Femur (tissue), 1 donor: Measurements from ENCODE around the gene ARID4A.
"Not testable (repeated sequence)": the region's sequence is repeated elsewhere in the genome, so short reads cannot be mapped to it uniquely, and the experiment has no call there.

Source experiments
- DNase-seq: peaks from one replicate; pipeline ENCODE4 v3.0.0-alpha.2; 2017

ARID4A gene

DNA sequence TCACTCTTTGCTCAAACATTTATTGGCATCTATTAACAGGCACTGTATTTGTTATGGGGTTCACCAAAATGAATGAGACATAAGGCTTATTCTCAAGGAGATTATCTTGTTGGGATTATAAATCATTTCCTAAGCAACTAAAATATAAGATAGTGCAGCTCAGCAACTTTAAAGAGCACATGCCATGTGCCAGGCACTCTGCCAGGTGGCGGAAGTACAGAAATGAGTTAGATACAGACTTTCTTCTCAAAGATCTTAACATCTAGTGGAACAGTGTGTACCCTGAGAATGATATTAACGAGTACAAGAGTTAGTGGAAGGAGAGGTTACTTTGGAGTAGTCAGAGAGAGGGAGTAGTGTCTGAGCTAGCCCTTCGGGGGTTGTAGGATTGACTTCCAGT, 68.9 kb downstream of the ARID4A start:
- no peak for DNase-seq

- DNase-seq, result no peak
Observed at GRCh38 chr14:58368956-58369355, 70.6 kb downstream of the ARID4A start.

- DNase-seq, result no peak
Observed at GRCh38 chr14:58376791-58377190, 78.4 kb downstream of the ARID4A start.

- DNase-seq, result no peak
Observed at GRCh38 chr14:58390830-58391229, 92.5 kb downstream of the ARID4A start.

- DNase-seq, result no peak
Observed at GRCh38 chr14:58395562-58395811, 97.1 kb downstream of the ARID4A start.

DNA sequence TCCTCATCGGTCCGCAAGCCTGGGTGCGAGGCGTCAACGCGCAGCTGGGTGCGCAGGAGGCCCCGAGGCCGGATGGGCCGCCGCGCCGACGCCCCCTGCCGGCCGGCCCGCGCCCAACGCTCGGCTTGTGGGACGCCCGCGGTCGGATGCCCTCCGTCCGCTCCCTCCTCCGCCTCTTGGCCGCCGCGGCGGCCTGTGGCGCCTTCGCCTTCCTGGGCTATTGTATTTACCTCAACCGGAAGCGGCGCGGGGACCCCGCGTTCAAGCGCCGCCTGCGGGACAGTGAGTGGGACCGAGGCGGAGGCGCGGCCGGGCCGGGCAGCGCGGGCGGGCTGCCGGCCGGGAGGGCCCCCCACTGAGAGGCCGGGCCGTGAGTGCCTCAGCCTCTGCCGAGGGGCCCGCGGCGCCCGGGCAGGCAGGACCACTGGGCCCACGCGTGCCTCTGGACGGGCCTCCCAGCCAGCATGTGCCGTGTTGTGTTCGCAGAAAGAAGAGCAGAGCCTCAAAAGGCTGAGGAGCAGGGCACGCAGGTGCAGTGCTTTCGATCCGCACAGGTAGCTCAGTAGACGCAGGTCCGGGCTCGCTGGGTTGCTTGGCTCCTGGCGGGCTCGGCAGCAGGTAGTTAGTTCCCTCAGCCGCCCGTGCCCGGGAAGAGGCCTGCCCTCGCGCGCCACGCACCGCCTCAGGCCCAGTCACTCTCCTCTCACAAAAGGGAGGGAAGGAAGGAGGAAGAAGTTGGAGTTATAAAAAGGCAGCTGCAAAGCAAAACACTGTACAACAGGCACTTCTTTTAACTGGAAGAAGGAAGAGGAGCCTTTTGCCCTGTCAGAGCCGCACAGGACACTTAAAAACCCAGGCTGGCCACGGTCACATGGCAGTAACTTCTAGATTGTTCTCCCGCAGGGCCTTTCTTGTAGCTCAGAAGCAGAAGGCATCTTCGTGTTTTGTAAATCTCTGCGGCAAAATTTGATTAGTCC, 97.7 kb downstream of the ARID4A start, which contains the start of gene TOMM20L:
Gene TOMM20L, plus strand, starts transcription at position 119 of the 977 bp plus-strand sequence. Its CDS starts 28 bp downstream, at position 147.
- peak; percentile 79 for DNase-seq

DNA sequence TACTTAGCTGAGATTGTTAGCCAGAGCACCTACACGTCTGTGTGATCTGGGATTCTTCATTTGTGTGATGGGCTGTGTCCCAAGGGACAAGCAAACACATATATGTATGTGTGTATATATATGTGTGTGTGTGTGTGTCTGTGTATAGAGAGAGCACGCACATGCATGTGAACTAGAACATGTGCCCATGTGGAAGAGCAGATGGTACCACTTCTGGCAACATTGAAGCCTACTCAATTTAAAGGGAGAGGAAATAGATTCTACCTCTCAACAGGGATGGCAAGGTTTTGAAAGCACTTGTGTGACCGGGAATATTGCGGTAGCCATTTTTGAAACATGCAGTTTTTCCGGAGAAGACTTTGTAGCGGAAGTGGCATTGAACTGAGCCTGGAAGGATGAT, 98.8 kb downstream of the ARID4A start:
- no peak for DNase-seq

DNA sequence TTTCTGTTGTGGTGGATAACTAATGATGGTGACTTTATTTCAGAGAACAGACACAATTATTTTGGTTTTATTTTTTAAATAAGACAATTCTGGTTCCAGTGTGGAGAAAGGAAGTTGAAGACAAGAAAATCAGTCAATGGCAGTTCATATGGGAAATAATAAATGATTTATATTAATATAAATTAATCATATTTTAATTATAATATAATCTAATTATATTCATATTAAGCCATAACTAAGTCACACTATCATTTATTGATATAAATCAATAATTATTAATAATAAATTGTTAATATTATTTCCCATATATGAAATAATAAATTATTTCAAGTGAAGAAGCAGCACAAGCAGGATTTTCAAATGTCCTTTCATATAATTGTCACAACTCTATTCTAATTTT, 100.1 kb downstream of the ARID4A start:
- no peak for DNase-seq

- DNase-seq, result no peak
Observed at GRCh38 chr14:58398895-58399294, 100.5 kb downstream of the ARID4A start.

DNA sequence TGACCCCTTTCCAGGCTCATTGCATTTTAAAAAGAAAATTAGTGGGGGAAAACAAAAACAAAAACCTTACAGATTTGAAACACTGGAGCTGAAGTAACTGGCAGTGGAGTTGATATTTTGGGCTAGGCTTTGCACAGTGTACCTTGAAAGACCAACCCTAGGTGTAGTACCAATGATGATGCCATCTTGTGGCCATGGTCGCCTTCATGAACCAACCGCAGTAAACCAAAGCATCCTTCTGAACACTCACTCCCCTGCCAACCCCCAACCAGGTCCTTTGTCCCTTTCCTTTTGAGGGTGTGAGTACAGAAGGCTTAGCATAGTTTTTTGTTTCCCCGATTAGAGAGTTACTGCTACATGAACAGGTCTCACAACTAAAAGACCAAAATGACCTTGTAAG, 103.2 kb downstream of the ARID4A start:
- no peak for DNase-seq

- no peak for DNase-seq
Observed at GRCh38 chr14:58408681-58409215, 110.4 kb downstream of the ARID4A start.

- no peak for DNase-seq
Observed at GRCh38 chr14:58414845-58415244, 116.5 kb downstream of the ARID4A start.

GRCh38 chr14:58415636-58416547, 117.5 kb downstream of the ARID4A start:
- DNase-seq, result no peak

DNA sequence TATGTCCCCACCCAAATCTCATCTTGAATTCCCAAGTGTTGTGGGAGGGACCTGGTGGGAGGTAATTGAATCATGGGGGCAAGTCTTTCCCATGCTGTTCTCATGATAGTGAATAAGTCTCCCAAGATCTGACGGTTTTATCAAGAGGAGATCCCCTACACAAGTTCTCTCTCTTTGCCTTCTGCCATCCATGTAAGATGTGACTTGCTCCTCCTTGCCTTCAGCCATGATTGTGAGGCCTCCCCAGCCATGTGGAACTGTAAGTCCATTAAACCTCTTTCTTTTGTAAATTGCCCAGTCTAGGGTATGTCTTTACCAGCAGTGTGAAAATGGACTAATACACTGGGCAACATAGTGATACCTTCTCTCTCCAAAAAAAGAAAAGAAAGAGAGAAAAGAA, 118.6 kb downstream of the ARID4A start:
- DNase-seq, result not testable (repeated sequence)
